ENCODE data around the gene TMEM185B.
"Not testable (repeated sequence)": the region's sequence is repeated elsewhere in the genome, so short reads cannot be mapped to it uniquely, and the experiment has no call there.

Gene TMEM185B

GRCh38 chr2:120223034-120223912 lies at the start of gene TMEM185B:
Gene TMEM185B (minus strand): TSS chr2:120223400. CDS start chr2:120222976, 424 bp downstream.
- peak; percentile 84 for DNase-seq (ENCODE audit: low spot score)

- DNase-seq (ENCODE audit: low spot score) = no peak
Measured at GRCh38 chr2:120271711-120272379, 48.6 kb upstream of the TMEM185B start.

- DNase-seq (ENCODE audit: low spot score) = no peak
Measured at GRCh38 chr2:120269816-120270215, 46.6 kb upstream of the TMEM185B start.

- no peak for DNase-seq (ENCODE audit: low spot score)
Measured at GRCh38 chr2:120269076-120269744, 46.0 kb upstream of the TMEM185B start.

GRCh38 chr2:120267348-120267747 lies 44.1 kb upstream of the TMEM185B start:
- no peak for DNase-seq (ENCODE audit: low spot score)

GRCh38 chr2:120265006-120265405 lies 41.8 kb upstream of the TMEM185B start:
- DNase-seq (ENCODE audit: low spot score) = no peak

GRCh38 chr2:120262761-120263428 lies 39.7 kb upstream of the TMEM185B start:
- DNase-seq (ENCODE audit: low spot score) = no peak

- DNase-seq (ENCODE audit: low spot score) = no peak
Measured at GRCh38 chr2:120262150-120262549, 39.0 kb upstream of the TMEM185B start.

- no peak for DNase-seq (ENCODE audit: low spot score)
Measured at GRCh38 chr2:120261387-120262006, 38.3 kb upstream of the TMEM185B start.

- no peak for DNase-seq (ENCODE audit: low spot score)
Measured at GRCh38 chr2:120260736-120261135, 37.5 kb upstream of the TMEM185B start.

GRCh38 chr2:120259939-120260338 lies 36.7 kb upstream of the TMEM185B start:
- DNase-seq (ENCODE audit: low spot score) = not testable (repeated sequence)

- no peak for DNase-seq (ENCODE audit: low spot score)
Measured at GRCh38 chr2:120258196-120258595, 35.0 kb upstream of the TMEM185B start.

GRCh38 chr2:120257522-120257921 lies 34.3 kb upstream of the TMEM185B start:
- DNase-seq (ENCODE audit: low spot score) = no peak

- DNase-seq (ENCODE audit: low spot score) = no peak
Measured at GRCh38 chr2:120256651-120257000, 33.4 kb upstream of the TMEM185B start.

GRCh38 chr2:120255986-120256650 lies 32.9 kb upstream of the TMEM185B start:
- no peak for DNase-seq (ENCODE audit: low spot score)

- DNase-seq (ENCODE audit: low spot score) = no peak
Measured at GRCh38 chr2:120255071-120255470, 31.9 kb upstream of the TMEM185B start.

- DNase-seq (ENCODE audit: low spot score) = no peak
Measured at GRCh38 chr2:120254178-120254577, 31.0 kb upstream of the TMEM185B start.

GRCh38 chr2:120253021-120253882 lies 30.1 kb upstream of the TMEM185B start:
- peak; percentile 87 for DNase-seq (ENCODE audit: low spot score)

- DNase-seq (ENCODE audit: low spot score) = peak; percentile 97
Measured at GRCh38 chr2:120252225-120253020, 29.2 kb upstream of the TMEM185B start, which contains the start of gene RALB. Gene RALB (plus strand): TSS chr2:120252852. CDS start chr2:120278665, 25,813 bp downstream.
